GM23338 (cell line): ENCODE results near the gene TMCC1. TPM values are rescaled to one million over a fixed set of nuclear protein-coding genes. Genes with fewer than 3 reads are reported as not detected.

Experiments used
- ATAC-seq: fragments of 200-7000 bp; cut with Tn5 transposase; 3 replicates; pipeline ENCODE4 v1.9.1; 2020
- DNase-seq: peaks from one replicate; pipeline ENCODE4 v3.0.0-alpha.2; 2015; ENCODE audit warnings: low spot score
- H2AFZ ChIP-seq: fragments of 200-600 bp; sonication (generic); 2 replicates; pipeline ENCODE4 v1.8.0; 2016; ENCODE audit warnings: antibody characterized with exemption, mild to moderate bottlenecking, moderate library complexity
- H3F3A ChIP-seq: fragments of 200-600 bp; sonication (generic); replicated peaks from 2 replicates; pipeline ENCODE4 v1.8.0; 2017; ENCODE audit warnings: antibody characterized with exemption, mixed run types, low read depth
- H3K27ac ChIP-seq: fragments of 200-600 bp; sonication (generic); 2 replicates; pipeline ENCODE4 v1.6.1; 2016; ENCODE audit warnings: low read depth
- H3K27me3 ChIP-seq: fragments of 200-600 bp; sonication (generic); 2 replicates; pipeline ENCODE4 v1.8.0; 2016; ENCODE audit warnings: mild to moderate bottlenecking, mixed run types, moderate library complexity; ENCODE audit not compliant: insufficient read depth
- H3K36me3 ChIP-seq: fragments of 200-600 bp; sonication (generic); 2 replicates; pipeline ENCODE4 v1.8.0; 2016; ENCODE audit warnings: mild to moderate bottlenecking; ENCODE audit not compliant: insufficient read depth
- H3K4me1 ChIP-seq: fragments of 200-600 bp; sonication (generic); 2 replicates; pipeline ENCODE4 v1.8.0; 2016; ENCODE audit warnings: mild to moderate bottlenecking, moderate library complexity; ENCODE audit not compliant: insufficient read depth
- H3K4me2 ChIP-seq: fragments of 200-600 bp; sonication (generic); 2 replicates; pipeline ENCODE4 v1.7.1; 2017; ENCODE audit warnings: mixed run types
- H3K4me3 ChIP-seq: fragments of 200-600 bp; sonication (generic); 2 replicates; pipeline ENCODE4 v1.6.1; 2016; ENCODE audit warnings: mixed run types
- H3K79me2 ChIP-seq: fragments of 200-600 bp; sonication (generic); replicated peaks from 2 replicates; pipeline ENCODE4 v1.8.0; 2017; ENCODE audit warnings: mild to moderate bottlenecking; ENCODE audit not compliant: insufficient read depth
- H3K9me2 ChIP-seq: fragments of 200-600 bp; sonication (generic); 2 replicates; pipeline ENCODE4 v1.8.0; 2017; ENCODE audit not compliant: insufficient read depth
- H4K20me1 ChIP-seq: fragments of 200-600 bp; sonication (generic); replicated peaks from 2 replicates; pipeline ENCODE4 v1.8.0; 2017; ENCODE audit warnings: mild to moderate bottlenecking; ENCODE audit not compliant: insufficient read depth
- H3K27ac Mint-ChIP-seq: 2 replicates; pipeline ENCODE4 v1.8.0; 2020; ENCODE audit warnings: inconsistent platforms, mild to moderate bottlenecking, moderate library complexity, mixed read lengths
- H3K27me3 Mint-ChIP-seq: 3 replicates; pipeline ENCODE4 v1.8.0; 2022; ENCODE audit warnings: low read depth, mild to moderate bottlenecking, moderate library complexity, mixed read lengths, inconsistent platforms; ENCODE audit not compliant: insufficient read depth, poor library complexity
- H3K36me3 Mint-ChIP-seq: 3 replicates; pipeline ENCODE4 v1.8.0; 2021; ENCODE audit warnings: low read depth, mild to moderate bottlenecking, inconsistent platforms, moderate library complexity, mixed read lengths
- H3K4me1 Mint-ChIP-seq: 3 replicates; pipeline ENCODE4 v1.8.0; 2020; ENCODE audit warnings: mild to moderate bottlenecking, inconsistent platforms, mixed read lengths
- H3K4me3 Mint-ChIP-seq: 3 replicates; pipeline ENCODE4 v1.8.0; 2021; ENCODE audit warnings: moderate library complexity, mild to moderate bottlenecking, inconsistent platforms, mixed read lengths
- H3K9me3 Mint-ChIP-seq: 3 replicates; pipeline ENCODE4 v1.8.0; 2020; ENCODE audit warnings: moderate library complexity, mild to moderate bottlenecking, inconsistent platforms, mixed read lengths
- CREB1 ChIP-seq: fragments of 250-450 bp; sonication (Bioruptor Pico); IDR thresholded peaks from 2 replicates; pipeline ENCODE4 v1.5.0; 2020; ENCODE audit warnings: low read depth, mild to moderate bottlenecking, moderate library complexity
- CTCF ChIP-seq, 2 experiments: fragments of 200-600 bp in 1 of 2; sonication (generic) in 1 of 2; conservative IDR thresholded peaks; 2 replicates each; pipeline versions ENCODE4 v1.5.1 to v1.6.1; 2016 to 2017; ENCODE audit warnings: antibody characterized with exemption in 2 of 2, low read depth in 2 of 2, mild to moderate bottlenecking in 2 of 2, moderate library complexity in 1 of 2
- ETS1 ChIP-seq: IDR thresholded peaks from 2 replicates; pipeline ENCODE4 v1.6.1; 2016; ENCODE audit warnings: antibody characterized with exemption
- EZH2 ChIP-seq: fragments of 200-600 bp; sonication (generic); IDR thresholded peaks from one replicate; pipeline ENCODE4 v1.8.0; 2017; ENCODE audit warnings: antibody characterized with exemption, mild to moderate bottlenecking, low read depth; ENCODE audit not compliant: unreplicated experiment
- EZH2phosphoT487 ChIP-seq: fragments of 200-600 bp; sonication (generic); IDR thresholded peaks from one replicate; pipeline ENCODE4 v1.8.1; 2018; ENCODE audit warnings: antibody characterized with exemption; ENCODE audit not compliant: unreplicated experiment
- JUNB ChIP-seq: IDR thresholded peaks from one replicate; pipeline ENCODE4 v1.6.1; 2016; ENCODE audit warnings: antibody characterized with exemption; ENCODE audit not compliant: unreplicated experiment
- NANOG ChIP-seq: IDR thresholded peaks from 2 replicates; pipeline ENCODE4 v1.6.1; 2016; ENCODE audit warnings: antibody characterized with exemption, borderline replicate concordance
- POLR2AphosphoS5 ChIP-seq: IDR thresholded peaks from 2 replicates; pipeline ENCODE4 v1.6.1; 2016; ENCODE audit warnings: antibody characterized with exemption, low read depth
- STAT1 ChIP-seq: IDR thresholded peaks from one replicate; pipeline ENCODE4 v1.6.1; 2016; ENCODE audit warnings: antibody characterized with exemption; ENCODE audit not compliant: unreplicated experiment
- ZNF114 ChIP-seq: fragments of 250-450 bp; sonication (Bioruptor Pico); IDR thresholded peaks from 2 replicates; pipeline ENCODE4 v1.5.0; 2020; ENCODE audit warnings: mild to moderate bottlenecking, moderate library complexity
- ZNF331 ChIP-seq: fragments of 250-450 bp; sonication (Bioruptor Pico); IDR thresholded peaks from 2 replicates; pipeline ENCODE4 v1.5.0; 2020; ENCODE audit warnings: low read depth, mild to moderate bottlenecking, moderate library complexity
- ZNF462 ChIP-seq: fragments of 250-450 bp; sonication (Bioruptor Pico); IDR thresholded peaks from 2 replicates; pipeline ENCODE4 v1.5.0; 2020; ENCODE audit warnings: mild to moderate bottlenecking, moderate library complexity
- polyA plus RNA-seq: library from polyadenylated mRNA; unstranded; fragments of >200 nt; fragmentation: Nextera tagmentation; extraction: Ambion mirVana; gene quantifications from 2 replicates; pipeline ENCODE4 v1.2.1, GENCODE V29; 2016
- total RNA-seq: library from RNA; depleted of rRNA; stranded (reverse); fragments of >200 nt; shearing (Covaris generic); gene quantifications from 2 replicates; pipeline ENCODE4 v1.2.3, GENCODE V29; 2014

TMCC1 gene
- total and polyA plus RNA-seq, 2 experiments from 2014 or later: 8.2 to 18.4 TPM

DNA sequence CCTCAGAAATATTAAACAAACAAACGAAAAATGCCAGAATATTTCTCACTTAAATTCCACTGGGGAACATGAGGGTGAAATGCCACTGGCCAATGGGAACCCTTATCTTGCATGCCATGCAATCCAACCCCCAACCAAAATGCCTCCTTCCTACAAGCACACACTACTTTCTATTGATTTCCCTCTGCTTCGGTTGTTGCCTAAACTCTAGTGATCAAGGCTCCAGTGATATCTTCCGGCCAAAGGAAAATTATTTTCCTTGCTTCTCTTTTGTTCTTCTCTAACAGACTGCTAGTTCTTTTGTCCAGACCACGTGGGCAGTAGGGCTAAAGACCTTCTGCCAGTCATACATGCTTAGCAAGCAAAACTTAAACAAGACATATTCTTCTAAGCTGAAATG lies 115.7 kb downstream of the TMCC1 start (continued):
- TF ChIP-seq POLR2AphosphoS5 (no peak), ETS1 (no peak), NANOG (no peak), JUNB (no peak), STAT1 (no peak), CTCF (conservative IDR thresholded peaks at IDR 0.05; ENCODE audit: low read depth in 2 of 2) (no peak), EZH2 (no peak)

- TF ChIP-seq JUNB (no peak), ZNF331 (CRISPR knock-in tag) (no peak), CREB1 (CRISPR knock-in tag) (no peak), ZNF114 (CRISPR knock-in tag) (no peak), STAT1 (no peak), CTCF (conservative IDR thresholded peaks at IDR 0.05; ENCODE audit: low read depth in 2 of 2) (no peak), EZH2phosphoT487 (no peak), ZNF462 (CRISPR knock-in tag) (no peak), NANOG (no peak), EZH2 (no peak), POLR2AphosphoS5 (no peak)
- H3K4me3 Mint-ChIP-seq: no peak overlapping the region
- Histone ChIP-seq H3K4me2 (no peak overlapping the region), H3K36me3 (no peaks in the 10 kb centered on the region), H3K79me2 (no peaks in the 10 kb centered on the region), H3K27ac (no peak overlapping the region), H3K4me1 (no peaks in the 10 kb centered on the region), H4K20me1 (no peaks in the 10 kb centered on the region), H3K27me3 (no peaks in the 10 kb centered on the region), H3F3A (no peaks in the 10 kb centered on the region), H2AFZ (no peak overlapping the region), H3K9me2 (no peaks in the 10 kb centered on the region), H3K4me3 (no peak overlapping the region)
- H3K36me3 Mint-ChIP-seq: no peaks in the 10 kb centered on the region
- no peak overlapping the region for H3K27ac Mint-ChIP-seq
- peaks cover 7% of the 10 kb centered on the region; the same call in 2 of the 3 replicates for H3K4me1 Mint-ChIP-seq
- DNase-seq: no peak
- no peaks in the 10 kb centered on the region for H3K9me3 Mint-ChIP-seq
- H3K27me3 Mint-ChIP-seq: no peaks in the 10 kb centered on the region
- ATAC-seq: peak; percentile 23; the same call in 1 of the 3 replicates
These were observed 117.6 kb downstream of the TMCC1 start for GRCh38 chr3:129775870-129776269.
